SK-N-MC (cell line): ENCODE measurements around the gene ZBTB3.
A peak's percentile ranks its signal among the peaks of the same experiment; 100 is the strongest.

Experiments used
- DNase-seq: peaks from one replicate; pipeline ENCODE4 v3.0.0-alpha.2; 2011; ENCODE audit warnings: low read depth, low spot score
- H3K27ac ChIP-seq: fragments of 200-600 bp; sonication (generic); 2 replicates; pipeline ENCODE4 v1.5.1; 2016; ENCODE audit warnings: mixed run types
- H3K36me3 ChIP-seq: fragments of 200-600 bp; sonication (generic); 2 replicates; pipeline ENCODE4 v1.6.1; 2017; ENCODE audit warnings: antibody characterized with exemption, low read length, mixed read lengths; ENCODE audit not compliant: insufficient read depth
- H3K4me3 ChIP-seq: fragments of 200-600 bp; sonication (generic); 2 replicates; pipeline ENCODE4 v1.5.1; 2016
- H3K9ac ChIP-seq: fragments of 200-600 bp; sonication (generic); 2 replicates; pipeline ENCODE4 v1.8.0; 2017; ENCODE audit warnings: mixed run types, mixed read lengths; ENCODE audit not compliant: insufficient read length
- H3K9me3 ChIP-seq: fragments of 200-600 bp; sonication (generic); 2 replicates; pipeline ENCODE4 v1.6.1; 2017; ENCODE audit warnings: low read depth, mild to moderate bottlenecking, antibody characterized with exemption, low read length, moderate library complexity, mixed read lengths
- EZH2 ChIP-seq: fragments of 200-600 bp; sonication (generic); IDR thresholded peaks from one replicate; pipeline ENCODE4 v1.6.1; 2017; ENCODE audit warnings: antibody characterized with exemption
- FOXP2 ChIP-seq: optimal IDR thresholded peaks from 2 replicates; pipeline ENCODE3; 2011; ENCODE audit warnings: mild to moderate bottlenecking, moderate library complexity; ENCODE audit not compliant: insufficient read depth; ENCODE audit errors: extremely low read length, control extremely low read depth
- POLR2AphosphoS5 ChIP-seq: IDR thresholded peaks from 2 replicates; pipeline ENCODE4 v1.6.1; 2012; ENCODE audit warnings: mild to moderate bottlenecking, low read depth, low read length, borderline replicate concordance

Gene ZBTB3

DNA sequence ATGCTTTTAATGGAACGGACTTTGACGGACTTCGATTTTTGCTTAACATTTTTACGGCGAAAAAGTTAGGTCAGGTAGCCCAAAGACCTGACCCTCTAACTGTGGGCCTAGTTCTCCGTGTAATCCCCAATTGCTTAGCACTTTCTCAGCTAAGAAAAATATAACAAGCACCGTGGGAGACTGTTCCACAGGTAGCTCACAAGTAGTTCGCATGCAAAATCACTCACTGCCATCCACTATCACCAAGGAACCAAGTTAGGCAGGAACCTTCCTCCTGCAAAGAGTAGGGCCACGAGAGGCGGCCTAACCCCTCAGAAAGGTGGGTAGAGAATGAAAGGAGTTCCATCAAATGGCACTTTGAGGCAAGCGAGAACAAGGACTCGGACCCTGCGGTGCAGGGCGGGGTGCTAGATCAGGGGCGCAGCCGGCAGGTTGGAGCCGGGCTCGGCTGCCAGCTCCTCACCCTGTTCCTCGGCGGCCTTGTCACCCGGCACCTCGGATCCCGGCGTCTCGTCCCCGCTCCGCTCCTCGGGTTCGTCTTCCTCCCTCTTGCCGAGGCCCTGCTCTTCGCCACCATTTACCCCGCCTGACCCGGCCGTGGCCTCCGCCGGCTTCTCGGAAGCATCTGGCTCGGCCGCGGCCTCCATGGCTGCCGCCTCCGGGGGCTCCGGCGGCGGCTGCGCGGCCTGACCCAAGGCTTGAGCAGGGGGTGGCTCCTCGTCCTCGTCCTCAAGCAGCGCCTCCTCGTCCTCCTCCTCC is 27.6 kb downstream of the ZBTB3 start:
- H3K27ac ChIP-seq, result peak overlapping the region; percentile 100
- no peaks in the 10 kb centered on the region for H3K9me3 ChIP-seq
- no peak for DNase-seq
- TF ChIP-seq EZH2 (no peak), FOXP2 (no peak), POLR2AphosphoS5 (no peak)
- peak overlapping the region; percentile 98 for H3K4me3 ChIP-seq
- peak overlapping the region; percentile 94 for H3K9ac ChIP-seq
- H3K36me3 ChIP-seq, result peaks cover 47% of the 10 kb centered on the region

GRCh38 chr11:62725646-62726045 is 28.3 kb downstream of the ZBTB3 start:
- TF ChIP-seq POLR2AphosphoS5, result no peak
- no peak for TF ChIP-seq EZH2
- TF ChIP-seq FOXP2, result no peak
- H3K27ac ChIP-seq, result peak overlapping the region; percentile 100
- DNase-seq, result no peak
- H3K36me3 ChIP-seq, result peaks cover 50% of the 10 kb centered on the region
- peak overlapping the region; percentile 94 for H3K9ac ChIP-seq
- H3K4me3 ChIP-seq, result peak overlapping the region; percentile 98
- no peaks in the 10 kb centered on the region for H3K9me3 ChIP-seq

GRCh38 chr11:62724171-62724570 is 29.8 kb downstream of the ZBTB3 start:
- H3K27ac ChIP-seq, result 0 out of 2 replicates have a peak overlapping the region, but pooled peaks have one; percentile 12
- no peaks in the 10 kb centered on the region for H3K9me3 ChIP-seq
- peak overlapping the region; percentile 94 for H3K9ac ChIP-seq
- TF ChIP-seq FOXP2 (no peak), EZH2 (no peak), POLR2AphosphoS5 (no peak)
- H3K4me3 ChIP-seq, result peak overlapping the region; percentile 98
- peaks cover 64% of the 10 kb centered on the region for H3K36me3 ChIP-seq
- no peak for DNase-seq

- peaks cover 86% of the 10 kb centered on the region for H3K36me3 ChIP-seq
- no peak for TF ChIP-seq EZH2
- TF ChIP-seq FOXP2, result no peak
- TF ChIP-seq POLR2AphosphoS5, result no peak
- no peaks in the 10 kb centered on the region for H3K9me3 ChIP-seq
- no peak for DNase-seq
- H3K4me3 ChIP-seq, result no peak overlapping the region
- H3K27ac ChIP-seq, result no peak overlapping the region
- H3K9ac ChIP-seq, result peak overlapping the region; percentile 6
These were observed 32.0 kb downstream of the ZBTB3 start for GRCh38 chr11:62721994-62722393.

DNA sequence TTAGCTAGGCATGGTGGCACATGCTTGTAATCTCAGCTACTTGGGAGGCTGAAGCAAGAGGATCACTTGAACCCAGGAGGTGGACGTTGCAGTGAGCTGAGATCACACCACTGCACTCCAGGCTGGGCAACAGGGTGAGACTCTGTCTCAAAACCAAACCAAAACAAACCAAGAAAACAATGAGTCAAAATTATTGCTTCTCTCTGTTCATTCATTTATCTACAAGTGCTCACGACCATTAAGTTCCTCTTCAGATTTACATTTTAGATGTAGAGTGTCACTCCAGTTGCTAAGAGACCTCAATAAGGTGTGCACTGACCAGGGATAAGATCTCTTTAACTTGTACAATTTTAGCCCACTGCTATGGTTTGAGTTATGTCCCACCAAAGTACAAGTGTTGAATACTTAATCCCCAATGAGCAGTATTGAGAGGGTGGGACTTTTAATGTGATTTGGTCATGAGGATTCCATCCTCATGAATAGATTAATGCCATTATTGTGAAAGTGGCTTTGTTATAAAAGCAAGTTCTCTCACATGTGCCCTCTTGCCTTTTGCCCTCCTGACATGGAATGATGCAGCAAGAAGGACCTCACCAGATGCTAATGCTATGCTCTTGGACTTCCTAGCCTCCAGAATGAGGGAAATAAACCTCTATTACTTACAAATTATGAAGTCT is 34.5 kb downstream of the ZBTB3 start:
- H3K9me3 ChIP-seq, result no peaks in the 10 kb centered on the region
- TF ChIP-seq FOXP2 (no peak), EZH2 (no peak), POLR2AphosphoS5 (no peak)
- no peak overlapping the region for H3K4me3 ChIP-seq
- H3K36me3 ChIP-seq, result peaks cover 99% of the 10 kb centered on the region
- no peak overlapping the region for H3K27ac ChIP-seq
- H3K9ac ChIP-seq, result no peak overlapping the region
- no peak for DNase-seq

DNA sequence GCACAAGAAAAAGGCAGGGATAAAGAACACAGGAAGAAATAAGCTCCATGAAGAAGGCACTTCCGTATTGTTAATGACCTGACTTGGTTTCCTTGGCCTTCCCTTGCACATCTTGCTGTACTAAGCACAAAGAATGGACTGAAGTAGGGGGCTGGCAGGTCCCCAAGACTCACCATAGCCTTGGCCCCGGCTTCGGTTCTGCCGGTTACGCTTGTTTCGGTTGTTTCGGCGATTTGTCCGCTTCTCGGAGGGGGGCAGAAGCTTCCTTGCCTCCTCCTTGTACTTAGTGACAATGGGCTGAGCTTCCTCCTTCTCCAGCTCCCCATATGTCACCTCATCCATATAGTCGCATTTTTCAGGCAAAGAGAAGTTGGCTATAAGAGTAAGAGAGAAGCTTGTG is 37.1 kb downstream of the ZBTB3 start:
- peaks cover 96% of the 10 kb centered on the region for H3K36me3 ChIP-seq
- peak overlapping the region; percentile 80 for H3K27ac ChIP-seq
- H3K4me3 ChIP-seq, result peak overlapping the region; percentile 10; the same call in 1 of the 2 replicates

DNA sequence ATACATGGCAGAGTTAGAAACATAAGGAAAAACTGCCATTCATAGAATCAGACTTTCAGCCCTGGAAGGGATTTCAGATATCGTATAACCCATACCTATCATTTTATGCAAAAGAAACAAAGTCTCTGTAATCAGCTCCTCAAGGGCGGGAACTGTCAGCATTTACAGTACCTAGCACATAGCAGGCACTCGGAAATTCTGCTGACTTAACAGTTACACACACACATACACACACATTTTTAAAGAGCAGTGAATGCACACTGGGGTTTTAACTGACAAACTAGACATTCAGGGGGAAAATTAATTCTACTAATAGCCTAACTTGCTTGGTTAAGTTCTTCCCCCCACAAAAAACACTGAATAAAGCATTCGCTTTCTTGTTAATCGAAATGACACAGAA is 37.8 kb downstream of the ZBTB3 start:
- H3K27ac ChIP-seq, result peak overlapping the region; percentile 80
- no peaks in the 10 kb centered on the region for H3K9me3 ChIP-seq
- peak overlapping the region; percentile 10; the same call in 1 of the 2 replicates for H3K4me3 ChIP-seq
- peak overlapping the region; percentile 35 for H3K9ac ChIP-seq
- peaks cover 95% of the 10 kb centered on the region for H3K36me3 ChIP-seq
- no peak for DNase-seq
- TF ChIP-seq FOXP2 (no peak), POLR2AphosphoS5 (no peak), EZH2 (no peak)

More for the DNA sequence above, 37.1 kb downstream of the ZBTB3 start:
- no peaks in the 10 kb centered on the region for H3K9me3 ChIP-seq
- no peak for TF ChIP-seq EZH2
- TF ChIP-seq POLR2AphosphoS5, result no peak
- H3K9ac ChIP-seq, result peak overlapping the region; percentile 35
- no peak for DNase-seq

- TF ChIP-seq FOXP2, result no peak
- no peak for TF ChIP-seq EZH2
- TF ChIP-seq POLR2AphosphoS5, result no peak
- peak overlapping the region; percentile 80 for H3K27ac ChIP-seq
- H3K9me3 ChIP-seq, result no peaks in the 10 kb centered on the region
- no peak overlapping the region for H3K4me3 ChIP-seq
- peak overlapping the region; percentile 35 for H3K9ac ChIP-seq
- no peak for DNase-seq
- peaks cover 95% of the 10 kb centered on the region for H3K36me3 ChIP-seq
These were observed 38.5 kb downstream of the ZBTB3 start for GRCh38 chr11:62715150-62716130.
